ENCODE data around the gene TRPM2. TPM values are rescaled to one million over a fixed set of nuclear protein-coding genes. Genes with fewer than 3 reads are reported as not detected.

The TRPM2 gene
- total and polyA plus RNA-seq, 10 of the 15 experiments (the other 5 are each of a cell fraction or from before 2014, with no cell fraction given) = 0.03 to 9.1 (median 2.6) TPM

DNA sequence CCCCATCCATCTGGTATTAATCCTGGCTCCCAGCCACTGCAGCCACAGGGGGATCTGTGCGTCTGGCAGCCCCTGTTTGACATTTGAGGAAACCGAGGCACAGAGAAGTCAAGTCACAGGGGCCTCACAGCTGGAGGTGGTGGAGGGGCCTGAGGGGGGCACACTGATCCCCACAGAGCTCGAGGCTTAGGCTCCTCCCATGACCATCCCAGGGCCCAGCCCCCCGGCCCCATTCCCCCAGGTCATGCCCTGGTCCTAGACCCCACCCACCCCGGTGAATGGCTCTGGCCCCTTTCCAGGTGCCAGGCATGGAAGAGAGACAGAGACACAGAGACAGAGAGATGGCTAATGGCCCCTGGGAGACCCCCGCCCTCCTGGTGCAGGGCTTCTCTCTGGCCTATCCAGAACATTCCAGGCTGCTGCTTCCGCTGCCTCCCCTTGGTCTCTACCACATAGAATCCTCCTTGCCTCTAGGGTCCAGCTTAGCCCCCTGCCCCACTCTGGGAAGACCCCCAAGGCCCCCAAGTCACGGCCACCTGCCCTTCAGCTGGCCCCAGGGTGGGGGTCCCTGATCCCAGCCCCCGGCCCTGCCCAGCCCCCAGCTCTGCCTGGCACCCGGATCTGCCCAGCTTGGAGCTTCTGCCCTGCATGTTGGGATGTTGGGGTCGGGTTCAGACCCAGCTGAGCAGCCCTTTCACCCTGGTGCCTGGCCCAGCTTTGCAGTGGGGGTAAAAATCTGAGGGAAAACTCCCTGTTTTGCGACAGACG, 72.7 kb downstream of the TRPM2 start:
- WGBS (ENCODE audit: insufficient coverage, insufficient replicate concordance, low lambda C conversion rate, missing lambda C conversion rate) = 61% methylated on average over 12 of the region's 13 CpGs
- TF ChIP-seq KDM1A (IDR thresholded peaks at IDR 0.05; ENCODE audit: borderline replicate concordance) (no peak), RELA (IDR thresholded peaks at IDR 0.05; ENCODE audit: borderline replicate concordance, partially characterized antibody) (no peak), RAD51 (IDR thresholded peaks at IDR 0.05) (no peak), RFX5 (IDR thresholded peaks at IDR 0.05; ENCODE audit: low read depth, low read length) (no peak), RB1 (IDR thresholded peaks at IDR 0.05; ENCODE audit: borderline replicate concordance) (no peak), MYC (IDR thresholded peaks at IDR 0.05; ENCODE audit: insufficient read depth, insufficient read length, insufficient replicate concordance, low read length, severe bottlenecking) (no peak)
- intact Hi-C loops (cut with micrococcal nuclease; ENCODE audit: unreplicated experiment) (no loop called here), in situ Hi-C loops (cut with MboI) (loop anchor here (5.0 kb wide), 1 partner anchor 74 kb away; the partner anchor contains the start of gene TRPM2)
- no peaks in the 10 kb centered on the region for H3K27me3 ChIP-seq (replicated peaks in 1 of 2; ENCODE audit: control insufficient read depth in 2 of 2, insufficient read depth in 2 of 2, low read length in 1 of 2)
- H4K20me1 ChIP-seq (ENCODE audit: control insufficient read depth, insufficient read depth) = no peaks in the 10 kb centered on the region
- FAIRE-seq (no peak), ATAC-seq (no peak), DNase-seq (ENCODE audit: low read depth, low spot score) (no peak)
- H3K36me3 ChIP-seq (ENCODE audit: control insufficient read depth in 2 of 2, insufficient read depth in 2 of 2, low read length in 1 of 2) = no peaks in the 10 kb centered on the region
- no peak overlapping the region for H2AFZ ChIP-seq (ENCODE audit: control insufficient read depth, low read depth, low read length)
- peaks cover 5% of the 10 kb centered on the region; the same call in 1 of the 3 replicates for H3K9me3 ChIP-seq (replicated peaks; ENCODE audit: control insufficient read depth, insufficient read depth, low read length)
- no peak overlapping the region for H3K4me3 ChIP-seq
- ChIA-PET SMC1A (ENCODE audit: uncharacterized antibody, unreplicated experiment) (no interaction called here), CTCF (no interaction called here), POLR2A (no interaction called here), RAD21 (ENCODE audit: unreplicated experiment) (no interaction called here)
- H3K4me1 ChIP-seq (ENCODE audit: control insufficient read depth, insufficient read depth, low read length) = no peaks in the 10 kb centered on the region; the same call in 1 of the 2 replicates
- no peaks in the 10 kb centered on the region for H3K79me2 ChIP-seq (ENCODE audit: control insufficient read depth, insufficient read depth, low read length)
- no peak overlapping the region for H3K4me2 ChIP-seq (ENCODE audit: control insufficient read depth, insufficient read depth)
- no peak overlapping the region for H3K9ac ChIP-seq (ENCODE audit: control insufficient read depth, insufficient read depth, low read length)
- no TSS peak for BruUV-seq (replicated peaks)
- no peak overlapping the region for H3K27ac ChIP-seq (ENCODE audit: control insufficient read depth, insufficient read depth)

DNA sequence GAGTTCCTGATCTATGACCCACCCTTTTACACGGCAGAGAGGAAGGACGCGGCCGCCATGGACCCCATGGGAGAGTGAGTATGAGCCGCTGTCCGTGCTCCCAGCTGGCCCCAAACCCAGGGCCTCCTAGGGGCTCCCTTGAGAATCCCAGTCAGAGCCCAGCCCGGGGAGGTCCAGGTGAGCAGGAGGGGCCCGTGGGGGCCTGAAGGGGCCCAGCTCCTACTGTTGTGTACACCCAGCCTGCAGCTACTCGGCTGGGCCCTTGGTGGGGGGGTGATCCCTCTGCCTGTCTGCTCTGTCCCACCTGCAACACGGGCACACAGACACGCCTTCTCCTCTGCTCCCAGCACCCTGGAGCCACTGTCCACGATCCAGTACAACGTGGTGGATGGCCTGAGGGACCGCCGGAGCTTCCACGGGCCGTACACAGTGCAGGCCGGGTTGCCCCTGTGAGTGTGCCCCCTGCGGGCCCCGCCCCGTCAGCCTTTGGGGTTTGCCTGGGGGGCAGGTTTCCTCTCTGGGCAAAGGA, 73.3 kb downstream of the TRPM2 start:
- H3K9me3 ChIP-seq (replicated peaks; ENCODE audit: control insufficient read depth, insufficient read depth, low read length) = peaks cover 5% of the 10 kb centered on the region; the same call in 1 of the 3 replicates
- H3K27me3 ChIP-seq (replicated peaks in 1 of 2; ENCODE audit: control insufficient read depth in 2 of 2, insufficient read depth in 2 of 2, low read length in 1 of 2) = no peaks in the 10 kb centered on the region
- RAD21 ChIA-PET (ENCODE audit: unreplicated experiment) = no interaction called here
- DNase-seq (ENCODE audit: low read depth, low spot score) (no peak), ATAC-seq (no peak), FAIRE-seq (no peak)
- POLR2A ChIA-PET = no interaction called here
- WGBS (ENCODE audit: insufficient coverage, insufficient replicate concordance, low lambda C conversion rate, missing lambda C conversion rate) = 68% methylated on average over 21 of the region's 21 CpGs
- CTCF ChIA-PET = no interaction called here
- H3K36me3 ChIP-seq (ENCODE audit: control insufficient read depth in 2 of 2, insufficient read depth in 2 of 2, low read length in 1 of 2) = no peaks in the 10 kb centered on the region
- no peak overlapping the region for H3K9ac ChIP-seq (ENCODE audit: control insufficient read depth, insufficient read depth, low read length)
- SMC1A ChIA-PET (ENCODE audit: uncharacterized antibody, unreplicated experiment) = no interaction called here
- in situ Hi-C loops (cut with MboI) (loop anchor here (5.0 kb wide), 1 partner anchor 74 kb away; the partner anchor contains the start of gene TRPM2), intact Hi-C loops (cut with micrococcal nuclease; ENCODE audit: unreplicated experiment) (no loop called here)
- H2AFZ ChIP-seq (ENCODE audit: control insufficient read depth, low read depth, low read length) = no peak overlapping the region
- BruUV-seq (replicated peaks) = no TSS peak
- H3K27ac ChIP-seq (ENCODE audit: control insufficient read depth, insufficient read depth) = no peak overlapping the region
- H3K79me2 ChIP-seq (ENCODE audit: control insufficient read depth, insufficient read depth, low read length) = no peaks in the 10 kb centered on the region
- H4K20me1 ChIP-seq (ENCODE audit: control insufficient read depth, insufficient read depth) = no peaks in the 10 kb centered on the region
- no peak overlapping the region for H3K4me3 ChIP-seq
- H3K4me2 ChIP-seq (ENCODE audit: control insufficient read depth, insufficient read depth) = no peak overlapping the region
- no peaks in the 10 kb centered on the region; the same call in 1 of the 2 replicates for H3K4me1 ChIP-seq (ENCODE audit: control insufficient read depth, insufficient read depth, low read length)
- TF ChIP-seq POLR2AphosphoS2 (IDR thresholded peaks at IDR 0.05; ENCODE audit: low read depth, low read length) (no peak), CHD4 (IDR thresholded peaks at IDR 0.05) (no peak), EP300 (IDR thresholded peaks at IDR 0.05; ENCODE audit: borderline replicate concordance in 1 of 2, control insufficient read depth in 1 of 2, low read depth in 2 of 2, low read length in 2 of 2) (no peak), ETV6 (conservative IDR thresholded peaks at IDR 0.05 in 1 of 2, IDR thresholded peaks at IDR 0.05 in 1 of 2; ENCODE audit: borderline replicate concordance in 1 of 2, low read depth in 1 of 2) (no peak), RAD51 (IDR thresholded peaks at IDR 0.05) (no peak), JUND (IDR thresholded peaks at IDR 0.05; ENCODE audit: low read depth, low read length) (no peak)
- TF ChIP-seq, protein P1, sequence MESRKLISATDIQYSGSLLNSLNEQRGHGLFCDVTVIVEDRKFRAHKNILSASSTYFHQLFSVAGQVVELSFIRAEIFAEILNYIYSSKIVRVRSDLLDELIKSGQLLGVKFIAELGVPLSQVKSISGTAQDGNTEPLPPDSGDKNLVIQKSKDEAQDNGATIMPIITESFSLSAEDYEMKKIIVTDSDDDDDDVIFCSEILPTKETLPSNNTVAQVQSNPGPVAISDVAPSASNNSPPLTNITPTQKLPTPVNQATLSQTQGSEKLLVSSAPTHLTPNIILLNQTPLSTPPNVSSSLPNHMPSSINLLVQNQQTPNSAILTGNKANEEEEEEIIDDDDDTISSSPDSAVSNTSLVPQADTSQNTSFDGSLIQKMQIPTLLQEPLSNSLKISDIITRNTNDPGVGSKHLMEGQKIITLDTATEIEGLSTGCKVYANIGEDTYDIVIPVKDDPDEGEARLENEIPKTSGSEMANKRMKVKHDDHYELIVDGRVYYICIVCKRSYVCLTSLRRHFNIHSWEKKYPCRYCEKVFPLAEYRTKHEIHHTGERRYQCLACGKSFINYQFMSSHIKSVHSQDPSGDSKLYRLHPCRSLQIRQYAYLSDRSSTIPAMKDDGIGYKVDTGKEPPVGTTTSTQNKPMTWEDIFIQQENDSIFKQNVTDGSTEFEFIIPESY (IDR thresholded peaks at IDR 0.05) = no peak
- TF ChIP-seq, protein P2, sequence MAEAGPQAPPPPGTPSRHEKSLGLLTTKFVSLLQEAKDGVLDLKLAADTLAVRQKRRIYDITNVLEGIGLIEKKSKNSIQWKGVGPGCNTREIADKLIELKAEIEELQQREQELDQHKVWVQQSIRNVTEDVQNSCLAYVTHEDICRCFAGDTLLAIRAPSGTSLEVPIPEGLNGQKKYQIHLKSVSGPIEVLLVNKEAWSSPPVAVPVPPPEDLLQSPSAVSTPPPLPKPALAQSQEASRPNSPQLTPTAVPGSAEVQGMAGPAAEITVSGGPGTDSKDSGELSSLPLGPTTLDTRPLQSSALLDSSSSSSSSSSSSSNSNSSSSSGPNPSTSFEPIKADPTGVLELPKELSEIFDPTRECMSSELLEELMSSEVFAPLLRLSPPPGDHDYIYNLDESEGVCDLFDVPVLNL (IDR thresholded peaks at IDR 0.05; ENCODE audit: low read depth, low read length) = no peak
